HEK293 (cell line): ENCODE measurements around the gene TGFBI.
A peak's percentile ranks its signal among the peaks of the same experiment; 100 is the strongest.

ENCODE experiments used
- GLIS2 ChIP-seq: fragments of 450-650 bp; formaldehyde crosslinking; IDR thresholded peaks from 2 replicates; pipeline ENCODE4 v1.5.1; 2016; ENCODE audit warnings: missing biosample characterization, missing genetic modification characterization
- HOXD13 ChIP-seq: sonication (generic); formaldehyde crosslinking; IDR thresholded peaks from 2 replicates; pipeline ENCODE4 v1.8.0; 2022; ENCODE audit warnings: missing genetic modification reagents, borderline replicate concordance
- MYNN ChIP-seq: fragments of 450-650 bp; formaldehyde crosslinking; IDR thresholded peaks from 2 replicates; pipeline ENCODE4 v1.5.1; 2016; ENCODE audit warnings: missing biosample characterization, missing genetic modification characterization, borderline replicate concordance
- SETDB1 ChIP-seq: IDR thresholded peaks from one replicate; pipeline ENCODE4 v1.6.1; 2017; ENCODE audit warnings: mild to moderate bottlenecking, low read length, moderate library complexity, mixed read lengths; ENCODE audit not compliant: insufficient read length
- SP7 ChIP-seq: fragments of 450-650 bp; formaldehyde crosslinking; IDR thresholded peaks from 2 replicates; pipeline ENCODE4 v1.5.1; 2016; ENCODE audit warnings: missing biosample characterization, missing genetic modification characterization
- ZFHX2 ChIP-seq: fragments of 450-650 bp; formaldehyde crosslinking; conservative IDR thresholded peaks from 2 replicates; pipeline ENCODE4 v1.5.1; 2016; ENCODE audit warnings: missing biosample characterization, missing genetic modification characterization
- ZNF10 ChIP-seq: fragments of 450-650 bp; formaldehyde crosslinking; IDR thresholded peaks from 2 replicates; pipeline ENCODE4 v1.5.1; 2017; ENCODE audit warnings: missing biosample characterization, missing genetic modification characterization
- ZNF146 ChIP-seq: fragments of 450-650 bp; formaldehyde crosslinking; IDR thresholded peaks from 2 replicates; pipeline ENCODE4 v1.5.1; 2016; ENCODE audit warnings: missing biosample characterization, missing genetic modification characterization
- ZNF148 ChIP-seq: fragments of 450-650 bp; formaldehyde crosslinking; IDR thresholded peaks from 2 replicates; pipeline ENCODE4 v1.5.0; 2017; ENCODE audit warnings: missing biosample characterization, missing genetic modification characterization, borderline replicate concordance
- ZNF223 ChIP-seq: fragments of 450-650 bp; formaldehyde crosslinking; IDR thresholded peaks from 2 replicates; pipeline ENCODE4 v1.5.1; 2016; ENCODE audit warnings: missing biosample characterization, missing genetic modification characterization
- ZNF23 ChIP-seq: fragments of 450-650 bp; formaldehyde crosslinking; IDR thresholded peaks from 2 replicates; pipeline ENCODE4 v1.5.1; 2016; ENCODE audit warnings: missing biosample characterization, missing genetic modification characterization, borderline replicate concordance
- ZNF24 ChIP-seq: fragments of 450-650 bp; formaldehyde crosslinking; IDR thresholded peaks from 2 replicates; pipeline ENCODE4 v1.5.1; 2016; ENCODE audit warnings: missing biosample characterization, missing genetic modification characterization
- ZNF248 ChIP-seq: fragments of 450-650 bp; formaldehyde crosslinking; IDR thresholded peaks from 2 replicates; pipeline ENCODE4 v1.5.1; 2017; ENCODE audit warnings: missing biosample characterization, missing genetic modification characterization
- ZNF274 ChIP-seq, 2 experiments: fragments of 200-500 bp in 1 of 2; fragments of 450-650 bp in 1 of 2; sonication (Bioruptor generic) in 1 of 2; formaldehyde crosslinking in 1 of 2; IDR thresholded peaks; 2 replicates each; pipeline versions ENCODE4 v1.5.1 to v1.6.1; 2014 to 2016; ENCODE audit warnings: borderline replicate concordance in 1 of 2, inconsistent platforms in 1 of 2, low read length in 1 of 2, missing biosample characterization in 1 of 2, missing genetic modification characterization in 1 of 2
- ZNF324 ChIP-seq: fragments of 450-650 bp; formaldehyde crosslinking; IDR thresholded peaks from 2 replicates; pipeline ENCODE4 v1.5.1; 2016; ENCODE audit warnings: missing biosample characterization, missing genetic modification characterization
- ZNF391 ChIP-seq: fragments of 450-650 bp; formaldehyde crosslinking; IDR thresholded peaks from 2 replicates; pipeline ENCODE4 v1.5.1; 2016; ENCODE audit warnings: low read depth, missing biosample characterization, missing genetic modification characterization, borderline replicate concordance
- ZNF529 ChIP-seq: fragments of 450-650 bp; formaldehyde crosslinking; IDR thresholded peaks from 2 replicates; pipeline ENCODE4 v1.5.1; 2017; ENCODE audit warnings: missing genetic modification characterization, missing biosample characterization; ENCODE audit not compliant: insufficient replicate concordance
- ZNF548 ChIP-seq: fragments of 450-650 bp; formaldehyde crosslinking; IDR thresholded peaks from 2 replicates; pipeline ENCODE4 v1.5.1; 2016; ENCODE audit warnings: missing biosample characterization, missing genetic modification characterization
- ZNF600 ChIP-seq: fragments of 450-650 bp; formaldehyde crosslinking; IDR thresholded peaks from 2 replicates; pipeline ENCODE4 v1.5.1; 2016; ENCODE audit warnings: missing biosample characterization, missing genetic modification characterization
- ZNF621 ChIP-seq: fragments of 450-650 bp; formaldehyde crosslinking; IDR thresholded peaks from 2 replicates; pipeline ENCODE4 v1.5.1; 2017; ENCODE audit warnings: missing biosample characterization, missing genetic modification characterization
- ZNF660 ChIP-seq: fragments of 450-650 bp; IDR thresholded peaks from 2 replicates; pipeline ENCODE4 v1.5.1; 2018; ENCODE audit warnings: missing biosample characterization, mild to moderate bottlenecking, missing genetic modification characterization
- ZNF791 ChIP-seq: fragments of 450-650 bp; formaldehyde crosslinking; IDR thresholded peaks from 2 replicates; pipeline ENCODE4 v1.5.1; 2016; ENCODE audit warnings: missing biosample characterization, missing genetic modification characterization
- ZNF830 ChIP-seq: fragments of 450-650 bp; IDR thresholded peaks from 2 replicates; pipeline ENCODE4 v1.5.0; 2018; ENCODE audit warnings: missing biosample characterization, missing genetic modification characterization, low read depth, mild to moderate bottlenecking, moderate library complexity
- ZSCAN18 ChIP-seq: fragments of 450-650 bp; formaldehyde crosslinking; IDR thresholded peaks from 2 replicates; pipeline ENCODE4 v1.5.1; 2016; ENCODE audit warnings: missing biosample characterization, missing genetic modification characterization
- ZXDB ChIP-seq: fragments of 450-650 bp; formaldehyde crosslinking; IDR thresholded peaks from 2 replicates; pipeline ENCODE4 v1.5.1; 2016; ENCODE audit warnings: missing biosample characterization, missing genetic modification characterization
- TF ChIP-seq, protein P1 (sequence below): fragments of 450-650 bp; formaldehyde crosslinking; IDR thresholded peaks from 2 replicates; pipeline ENCODE4 v1.5.1; 2016; ENCODE audit warnings: missing biosample characterization, missing genetic modification characterization
- TF ChIP-seq, protein P2 (sequence below): fragments of 450-650 bp; formaldehyde crosslinking; IDR thresholded peaks from 2 replicates; pipeline ENCODE4 v1.5.1; 2016; ENCODE audit warnings: missing biosample characterization, missing genetic modification characterization
- TF ChIP-seq, protein P3 (sequence below): fragments of 450-650 bp; formaldehyde crosslinking; conservative IDR thresholded peaks from 2 replicates; pipeline ENCODE4 v1.5.1; 2016; ENCODE audit warnings: low read depth, missing biosample characterization, missing genetic modification characterization

Gene TGFBI

GRCh38 chr5:136058039-136058971 lies 29.5 kb downstream of the TGFBI start (continued):
- TF ChIP-seq, protein P1, sequence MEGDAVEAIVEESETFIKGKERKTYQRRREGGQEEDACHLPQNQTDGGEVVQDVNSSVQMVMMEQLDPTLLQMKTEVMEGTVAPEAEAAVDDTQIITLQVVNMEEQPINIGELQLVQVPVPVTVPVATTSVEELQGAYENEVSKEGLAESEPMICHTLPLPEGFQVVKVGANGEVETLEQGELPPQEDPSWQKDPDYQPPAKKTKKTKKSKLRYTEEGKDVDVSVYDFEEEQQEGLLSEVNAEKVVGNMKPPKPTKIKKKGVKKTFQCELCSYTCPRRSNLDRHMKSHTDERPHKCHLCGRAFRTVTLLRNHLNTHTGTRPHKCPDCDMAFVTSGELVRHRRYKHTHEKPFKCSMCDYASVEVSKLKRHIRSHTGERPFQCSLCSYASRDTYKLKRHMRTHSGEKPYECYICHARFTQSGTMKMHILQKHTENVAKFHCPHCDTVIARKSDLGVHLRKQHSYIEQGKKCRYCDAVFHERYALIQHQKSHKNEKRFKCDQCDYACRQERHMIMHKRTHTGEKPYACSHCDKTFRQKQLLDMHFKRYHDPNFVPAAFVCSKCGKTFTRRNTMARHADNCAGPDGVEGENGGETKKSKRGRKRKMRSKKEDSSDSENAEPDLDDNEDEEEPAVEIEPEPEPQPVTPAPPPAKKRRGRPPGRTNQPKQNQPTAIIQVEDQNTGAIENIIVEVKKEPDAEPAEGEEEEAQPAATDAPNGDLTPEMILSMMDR (tag by site-specific recombination), result peak; percentile 50; the same call in 1 of the 2 replicates
- peak; percentile 85 for TF ChIP-seq ZFHX2 (tag by site-specific recombination)
- TF ChIP-seq ZNF223, result no peak
- no peak for TF ChIP-seq ZNF830 (tag by site-specific recombination)
- TF ChIP-seq ZNF248 (tag by site-specific recombination), result no peak
- TF ChIP-seq ZSCAN18 (tag by site-specific recombination), result no peak
- peak; percentile 66; the same call in 1 of the 2 replicates for TF ChIP-seq ZNF24
- peak; percentile 12 for TF ChIP-seq SETDB1
- TF ChIP-seq HOXD13 (CRISPR knock-in tag), result peak; percentile 74
- peak; percentile 89; the same call in 1 of the 2 replicates for TF ChIP-seq ZNF10
- TF ChIP-seq ZNF621 (tag by site-specific recombination), result no peak
- no peak for TF ChIP-seq ZNF324 (tag by site-specific recombination)
- peak; percentile 87 for TF ChIP-seq SP7 (tag by site-specific recombination)
- TF ChIP-seq MYNN, result no peak
- TF ChIP-seq ZNF148 (tag by site-specific recombination), result no peak
- TF ChIP-seq ZNF660 (tag by site-specific recombination), result peak; percentile 67
- peak; percentile 32; the same call in 1 of the 2 replicates for TF ChIP-seq ZNF791 (tag by site-specific recombination)
- TF ChIP-seq, protein P2, sequence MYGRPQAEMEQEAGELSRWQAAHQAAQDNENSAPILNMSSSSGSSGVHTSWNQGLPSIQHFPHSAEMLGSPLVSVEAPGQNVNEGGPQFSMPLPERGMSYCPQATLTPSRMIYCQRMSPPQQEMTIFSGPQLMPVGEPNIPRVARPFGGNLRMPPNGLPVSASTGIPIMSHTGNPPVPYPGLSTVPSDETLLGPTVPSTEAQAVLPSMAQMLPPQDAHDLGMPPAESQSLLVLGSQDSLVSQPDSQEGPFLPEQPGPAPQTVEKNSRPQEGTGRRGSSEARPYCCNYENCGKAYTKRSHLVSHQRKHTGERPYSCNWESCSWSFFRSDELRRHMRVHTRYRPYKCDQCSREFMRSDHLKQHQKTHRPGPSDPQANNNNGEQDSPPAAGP (tag by site-specific recombination), result no peak; the same call in 1 of the 2 replicates
- 0 out of 2 replicates have a peak, but pooled peaks have one; percentile 10 for TF ChIP-seq ZNF548 (tag by site-specific recombination)
- TF ChIP-seq ZNF529 (tag by site-specific recombination), result no peak
- TF ChIP-seq ZNF146, result no peak
- peak; percentile 14; the same call in 1 of the 2 replicates for TF ChIP-seq ZNF391 (tag by site-specific recombination)
- no peak for TF ChIP-seq ZNF274 (IDR thresholded peaks at IDR 0.05; ENCODE audit: low read length)
- no peak for TF ChIP-seq ZNF274 (tag by site-specific recombination; IDR thresholded peaks at IDR 0.05; ENCODE audit: borderline replicate concordance)
- TF ChIP-seq, protein P3, sequence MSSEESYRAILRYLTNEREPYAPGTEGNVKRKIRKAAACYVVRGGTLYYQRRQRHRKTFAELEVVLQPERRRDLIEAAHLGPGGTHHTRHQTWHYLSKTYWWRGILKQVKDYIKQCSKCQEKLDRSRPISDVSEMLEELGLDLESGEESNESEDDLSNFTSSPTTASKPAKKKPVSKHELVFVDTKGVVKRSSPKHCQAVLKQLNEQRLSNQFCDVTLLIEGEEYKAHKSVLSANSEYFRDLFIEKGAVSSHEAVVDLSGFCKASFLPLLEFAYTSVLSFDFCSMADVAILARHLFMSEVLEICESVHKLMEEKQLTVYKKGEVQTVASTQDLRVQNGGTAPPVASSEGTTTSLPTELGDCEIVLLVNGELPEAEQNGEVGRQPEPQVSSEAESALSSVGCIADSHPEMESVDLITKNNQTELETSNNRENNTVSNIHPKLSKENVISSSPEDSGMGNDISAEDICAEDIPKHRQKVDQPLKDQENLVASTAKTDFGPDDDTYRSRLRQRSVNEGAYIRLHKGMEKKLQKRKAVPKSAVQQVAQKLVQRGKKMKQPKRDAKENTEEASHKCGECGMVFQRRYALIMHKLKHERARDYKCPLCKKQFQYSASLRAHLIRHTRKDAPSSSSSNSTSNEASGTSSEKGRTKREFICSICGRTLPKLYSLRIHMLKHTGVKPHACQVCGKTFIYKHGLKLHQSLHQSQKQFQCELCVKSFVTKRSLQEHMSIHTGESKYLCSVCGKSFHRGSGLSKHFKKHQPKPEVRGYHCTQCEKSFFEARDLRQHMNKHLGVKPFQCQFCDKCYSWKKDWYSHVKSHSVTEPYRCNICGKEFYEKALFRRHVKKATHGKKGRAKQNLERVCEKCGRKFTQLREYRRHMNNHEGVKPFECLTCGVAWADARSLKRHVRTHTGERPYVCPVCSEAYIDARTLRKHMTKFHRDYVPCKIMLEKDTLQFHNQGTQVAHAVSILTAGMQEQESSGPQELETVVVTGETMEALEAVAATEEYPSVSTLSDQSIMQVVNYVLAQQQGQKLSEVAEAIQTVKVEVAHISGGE, result no peak
- no peak for TF ChIP-seq ZNF23
- peak; percentile 99 for TF ChIP-seq ZNF600 (tag by site-specific recombination)
- peak; percentile 69 for TF ChIP-seq ZXDB (tag by site-specific recombination)
- TF ChIP-seq GLIS2 (tag by site-specific recombination), result no peak
